H1 (cell line): Measurements from ENCODE around the gene RBBP9. TPM values are rescaled to one million over a fixed set of nuclear protein-coding genes. Genes with fewer than 3 reads are reported as not detected.

Experiments used
- CTCF ChIA-PET: fragments of 300-600 bp; sonication (Branson Sonifier 250); formaldehyde crosslinking; loops from one replicate; lab custom pipeline; 2021; ENCODE audit not compliant: partially characterized antibody; lab: Charles Lee
- POLR2A ChIA-PET: fragments of 300-600 bp; sonication (Branson Sonifier 250); formaldehyde crosslinking; loops from one replicate; lab custom pipeline; 2021; ENCODE audit warnings: inconsistent platforms; ENCODE audit not compliant: partially characterized antibody; lab: Charles Lee
- DNase-seq, 2 experiments: peaks; one replicate each; pipeline versions ENCODE4 v3.0.0 to v3.0.0-alpha.2; 2010 to 2022; ENCODE audit warnings: low spot score in 2 of 2, low read depth in 1 of 2, mixed read lengths in 1 of 2
- FAIRE-seq: peaks from 2 replicates; lab custom pipeline; 2011; peaks lifted over from hg19 to GRCh38; lab: Jason Lieb, UNC
- H2AFZ ChIP-seq: 2 replicates; pipeline ENCODE4 v1.8.1; 2012; ENCODE audit warnings: low read length, inconsistent platforms
- H2AK5ac ChIP-seq: 2 replicates; pipeline ENCODE4 v1.6.1; 2013; ENCODE audit warnings: low read depth, low read length
- H2BK120ac ChIP-seq: replicated peaks from 2 replicates; pipeline ENCODE3; 2013; ENCODE audit warnings: low read depth, low read length, inconsistent platforms
- H2BK12ac ChIP-seq: 2 replicates; pipeline ENCODE4 v1.6.1; 2013; ENCODE audit warnings: low read depth, low read length
- H2BK15ac ChIP-seq: 2 replicates; pipeline ENCODE4 v1.6.1; 2013; ENCODE audit warnings: low read length
- H2BK20ac ChIP-seq: 2 replicates; pipeline ENCODE4 v1.6.1; 2013; ENCODE audit warnings: low read length
- H2BK5ac ChIP-seq: 2 replicates; pipeline ENCODE4 v1.6.1; 2013; ENCODE audit warnings: low read depth, low read length
- H3K14ac ChIP-seq: 2 replicates; pipeline ENCODE4 v1.6.1; 2013; ENCODE audit warnings: inconsistent platforms; ENCODE audit not compliant: insufficient read length
- H3K18ac ChIP-seq: 2 replicates; pipeline ENCODE4 v1.6.1; 2013; ENCODE audit warnings: low read length; ENCODE audit errors: extremely low read depth
- H3K23ac ChIP-seq: 2 replicates; pipeline ENCODE4 v1.6.1; 2013; ENCODE audit warnings: inconsistent platforms; ENCODE audit not compliant: insufficient read length
- H3K23me2 ChIP-seq: 2 replicates; pipeline ENCODE4 v1.6.1; 2013; ENCODE audit warnings: low read depth, low read length
- H3K27ac ChIP-seq: 2 replicates; pipeline ENCODE4 v1.6.1; 2011; ENCODE audit warnings: low read depth, low read length, inconsistent platforms
- H3K27me3 ChIP-seq, 4 experiments: replicated peaks in 1 of 4; 1 replicate in 1 of 4; 2 replicates in 3 of 4; pipeline versions ENCODE4 v1.6.1 to v1.8.1; 2011 to 2013; ENCODE audit warnings: low read length in 3 of 4, mild to moderate bottlenecking in 3 of 4, inconsistent platforms in 2 of 4, mixed read lengths in 2 of 4, moderate library complexity in 1 of 4; ENCODE audit not compliant: control insufficient read depth in 3 of 4, insufficient read depth in 3 of 4; ENCODE audit errors: extremely low read depth in 1 of 4
- H3K36me3 ChIP-seq, 4 experiments: 2 replicates each; pipeline versions ENCODE4 v1.6.1 to v1.8.1; 2011 to 2013; ENCODE audit warnings: mild to moderate bottlenecking in 4 of 4, low read length in 3 of 4, moderate library complexity in 2 of 4, control low read depth in 1 of 4, inconsistent platforms in 1 of 4; ENCODE audit not compliant: insufficient read depth in 4 of 4, control insufficient read depth in 2 of 4
- H3K4ac ChIP-seq: replicated peaks from 2 replicates; pipeline ENCODE3; 2013; ENCODE audit warnings: low read length, low read depth, mixed read lengths, inconsistent platforms; ENCODE audit not compliant: insufficient read length
- H3K4me1 ChIP-seq, 4 experiments: replicated peaks in 1 of 4; 1 replicate in 1 of 4; 2 replicates in 3 of 4; pipeline versions ENCODE4 v1.6.1 to v1.8.1; 2011 to 2013; ENCODE audit warnings: low read length in 3 of 4, inconsistent platforms in 2 of 4, mixed read lengths in 1 of 4; ENCODE audit not compliant: insufficient read depth in 4 of 4, control insufficient read depth in 3 of 4
- H3K4me2 ChIP-seq, 2 experiments: 2 replicates each; pipeline versions ENCODE4 v1.6.1 to v1.8.1; 2011 to 2013; ENCODE audit warnings: low read depth in 2 of 2, low read length in 2 of 2, control low read depth in 1 of 2, inconsistent platforms in 1 of 2, mild to moderate bottlenecking in 1 of 2; ENCODE audit not compliant: insufficient read depth in 1 of 2
- H3K4me3 ChIP-seq, 4 experiments: fragments of 200-600, 300-600 bp in 1 of 4; sonication (generic), shearing (Covaris generic), sonication (Bioruptor Twin) in 1 of 4; 2 replicates each; pipeline versions ENCODE4 v1.5.1 to v1.8.1; 2011 to 2016; ENCODE audit warnings: low read length in 4 of 4, low read depth in 3 of 4, control low read depth in 2 of 4, inconsistent platforms in 2 of 4, mild to moderate bottlenecking in 2 of 4, mixed read lengths in 1 of 4, moderate library complexity in 1 of 4; ENCODE audit not compliant: insufficient read depth in 2 of 4; ENCODE audit errors: extremely low read depth in 1 of 4
- H3K56ac ChIP-seq: replicated peaks from 2 replicates; pipeline ENCODE3; 2013; ENCODE audit warnings: low read depth, mild to moderate bottlenecking, mixed read lengths, low read length, inconsistent platforms; ENCODE audit not compliant: insufficient read length
- H3K79me1 ChIP-seq: 2 replicates; pipeline ENCODE4 v1.6.1; 2013; ENCODE audit warnings: low read depth, low read length, control low read depth
- H3K79me2 ChIP-seq, 2 experiments: 2 replicates each; pipeline versions ENCODE4 v1.6.1 to v1.8.1; 2012 to 2013; ENCODE audit warnings: low read length in 2 of 2, mild to moderate bottlenecking in 2 of 2, inconsistent platforms in 1 of 2; ENCODE audit not compliant: insufficient read depth in 2 of 2, control insufficient read depth in 1 of 2
- H3K9ac ChIP-seq, 4 experiments: replicated peaks in 1 of 4; 1 replicate in 1 of 4; 2 replicates in 3 of 4; pipeline versions ENCODE4 v1.6.1 to v1.8.1; 2011 to 2013; ENCODE audit warnings: low read depth in 3 of 4, low read length in 3 of 4, control low read depth in 2 of 4, mild to moderate bottlenecking in 2 of 4, moderate library complexity in 2 of 4, inconsistent platforms in 1 of 4; ENCODE audit errors: extremely low read depth in 1 of 4
- H3K9me3 ChIP-seq, 2 experiments: 2 replicates each; pipeline versions ENCODE4 v1.6.1 to v1.8.1; 2012 to 2013; ENCODE audit warnings: mild to moderate bottlenecking in 2 of 2, moderate library complexity in 2 of 2, control low read depth in 1 of 2, inconsistent platforms in 1 of 2, low read depth in 1 of 2, low read length in 1 of 2, mixed read lengths in 1 of 2; ENCODE audit not compliant: insufficient read depth in 2 of 2
- H4K20me1 ChIP-seq, 2 experiments: replicated peaks in 1 of 2; 2 replicates each; pipeline versions ENCODE3 to v1.8.1; 2011 to 2013; ENCODE audit warnings: inconsistent platforms in 2 of 2, low read length in 2 of 2, mild to moderate bottlenecking in 1 of 2; ENCODE audit not compliant: insufficient read depth in 2 of 2, control insufficient read depth in 1 of 2
- H4K5ac ChIP-seq: 2 replicates; pipeline ENCODE4 v1.6.1; 2013; ENCODE audit warnings: low read length, low read depth, mixed read lengths, inconsistent platforms; ENCODE audit not compliant: insufficient read length
- H4K8ac ChIP-seq: 2 replicates; pipeline ENCODE4 v1.8.0; 2013; ENCODE audit warnings: mild to moderate bottlenecking, moderate library complexity, low read length, inconsistent platforms; ENCODE audit not compliant: insufficient read depth; ENCODE audit errors: extremely low read depth
- H4K91ac ChIP-seq: replicated peaks from 2 replicates; pipeline ENCODE3; 2013; ENCODE audit warnings: low read length, mixed read lengths, inconsistent platforms; ENCODE audit not compliant: insufficient read length
- EP300 ChIP-seq, 2 experiments: IDR thresholded peaks; 1 replicate in 1 of 2; 2 replicates in 1 of 2; pipeline ENCODE4 v1.6.1; 2011 to 2012; ENCODE audit warnings: low read depth in 2 of 2, low read length in 2 of 2, mild to moderate bottlenecking in 2 of 2, borderline replicate concordance in 1 of 2, inconsistent platforms in 1 of 2, moderate library complexity in 1 of 2
- EZH2 ChIP-seq: fragments of 200-600 bp; sonication (generic); IDR thresholded peaks from 2 replicates; pipeline ENCODE4 v1.7.1; 2012; ENCODE audit warnings: low read depth, mild to moderate bottlenecking, moderate library complexity, low read length, inconsistent platforms; ENCODE audit not compliant: severe bottlenecking
- HDAC2 ChIP-seq, 2 experiments: fragments of 300-600 bp in 1 of 2; sonication (generic) in 1 of 2; IDR thresholded peaks; 2 replicates each; pipeline ENCODE4 v1.6.1; 2011 to 2012; ENCODE audit warnings: low read depth in 2 of 2, low read length in 2 of 2, mild to moderate bottlenecking in 2 of 2, moderate library complexity in 2 of 2, borderline replicate concordance in 1 of 2, inconsistent platforms in 1 of 2
- NANOG ChIP-seq: IDR thresholded peaks from 2 replicates; pipeline ENCODE4 v1.6.1; 2011; ENCODE audit warnings: low read length, low read depth, mild to moderate bottlenecking, inconsistent platforms; ENCODE audit not compliant: insufficient read depth, poor library complexity, severe bottlenecking
- POLR2A ChIP-seq, 2 experiments: IDR thresholded peaks; 1 replicate in 1 of 2; 2 replicates in 1 of 2; pipeline ENCODE4 v1.6.1; 2011; ENCODE audit warnings: low read depth in 2 of 2, low read length in 2 of 2, mild to moderate bottlenecking in 2 of 2; ENCODE audit errors: control extremely low read depth in 1 of 2
- SIRT6 ChIP-seq: IDR thresholded peaks from one replicate; pipeline ENCODE4 v1.7.1; 2012; ENCODE audit warnings: low read length, inconsistent platforms
- SIX5 ChIP-seq: IDR thresholded peaks from 2 replicates; pipeline ENCODE4 v1.6.1; 2011; ENCODE audit warnings: mild to moderate bottlenecking, low read depth, low read length
- SP4 ChIP-seq: IDR thresholded peaks from 2 replicates; pipeline ENCODE4 v1.6.1; 2012; ENCODE audit warnings: low read length, inconsistent platforms
- TAF1 ChIP-seq: IDR thresholded peaks from 2 replicates; pipeline ENCODE4 v1.6.1; 2011; ENCODE audit warnings: mild to moderate bottlenecking, low read depth, low read length
- TAF7 ChIP-seq: optimal IDR thresholded peaks from 2 replicates; pipeline ENCODE3; 2011; ENCODE audit warnings: low read depth, mild to moderate bottlenecking, inconsistent platforms, low read length, moderate library complexity, borderline replicate concordance
- WGBS, 2 experiments: shearing (Covaris generic) in 1 of 2; methylation state at CpG; one replicate each; pipeline versions ENCODE4 v1.1.6 to v1.1.7; 2013 to 2015; ENCODE audit warnings: low lambda C conversion rate in 2 of 2, mixed read lengths in 2 of 2, inconsistent platforms in 1 of 2, low coverage in 1 of 2, missing lambda C conversion rate in 1 of 2; ENCODE audit not compliant: insufficient replicate concordance in 2 of 2, insufficient coverage in 1 of 2, insufficient read length in 1 of 2; ENCODE audit errors: extremely low coverage in 1 of 2, missing lambda C conversion rate in 1 of 2; 5-methylcytosine and 5-hydroxymethylcytosine counted together
- polyA plus RNA-seq, 7 experiments: library from polyadenylated mRNA; depleted of rRNA in 3 of 7; stranded (reverse) in 5 of 7; unstranded in 2 of 7; fragments of >200 nt in 5 of 7; fragments of 200-250 nt in 2 of 7; gene quantifications; 1 replicate in 5 of 7; 2 replicates in 1 of 7; 4 replicates in 1 of 7; pipeline versions ENCODE4 v1.2.1 to v1.2.3, GENCODE V29; 2011 to 2013; ENCODE audit warnings: missing spikeins in 2 of 7, mixed read lengths in 2 of 7
- total RNA-seq: library from RNA; stranded (reverse); fragmentation: NEBNext Ultra II Directional; extraction: Animal tissue kit (Norgen Biotek cat#: 25700); gene quantifications from 2 replicates; pipeline ENCODE4 v1.2.1, GENCODE V29; 2021

The RBBP9 gene
- total and polyA plus RNA-seq, 2 of the 8 experiments (the other 6 are each of a cell fraction or from before 2014, with no cell fraction given): 9.5 to 13.5 TPM

- ChIA-PET POLR2A (interaction anchor here (0.7 to 2.6 kb wide), 19 partner anchors 10 to 179 kb away, joined by 3 to 14 read pairs (median 3); partner anchors contain the start of genes RBBP9, SEC23B, SMIM26 and ZNF133), CTCF (interaction anchor here (0.9 to 1.1 kb wide), 2 partner anchors 30 to 32 kb away, joined by 3 read pairs; partner anchors contain the start of gene RBBP9)
- Histone ChIP-seq H4K91ac (peak within 1 kb of the TSS; percentile 81), H3K4me3 (peak within 1 kb of the TSS; percentile 73 to 97 (median 91)), H4K5ac (peak within 1 kb of the TSS; percentile 91), H3K4ac (no peak within 1 kb of the TSS), H2BK20ac (no peak within 1 kb of the TSS), H3K36me3 (peaks cover 0 to 4% (median 2%) of the 10 kb centered on the region in 4 experiments; a peak in 3 of 8 replicates), H3K23ac (no peak within 1 kb of the TSS), H2BK120ac (no peak within 1 kb of the TSS), H3K27ac (peak within 1 kb of the TSS; percentile 91), H2BK12ac (peak within 1 kb of the TSS; percentile 89; the same call in 1 of the 2 replicates), H2AFZ (peak within 1 kb of the TSS; percentile 84), H2BK5ac (peak within 1 kb of the TSS; percentile 99), H2AK5ac (no peak within 1 kb of the TSS), H3K4me2 (peak within 1 kb of the TSS; percentile 77 to 93), H3K14ac (no peak within 1 kb of the TSS), H3K27me3 (no peaks in the 10 kb centered on the region), H3K4me1 (no peaks in the 10 kb centered on the region; a peak in 2 of 7 replicates), H2BK15ac (peak within 1 kb of the TSS; percentile 93; the same call in 1 of the 2 replicates), H3K9ac (peak within 1 kb of the TSS; percentile 86 to 97 (median 90)), H3K18ac (peak within 1 kb of the TSS; percentile 96; the same call in 1 of the 2 replicates), H4K20me1 (no peaks in the 10 kb centered on the region), H3K79me2 (peaks cover 3 to 28% of the 10 kb centered on the region in 2 experiments; a peak in 3 of 4 replicates), H3K56ac (peak within 1 kb of the TSS; percentile 93), H4K8ac (peak within 1 kb of the TSS; percentile 96; the same call in 1 of the 2 replicates), H3K79me1 (no peaks in the 10 kb centered on the region; the same call in 1 of the 2 replicates), H3K9me3 (no peaks in the 10 kb centered on the region), H3K23me2 (0 out of 2 replicates have a peak, but pooled peaks cover 4% of the 10 kb centered on the region)
- DNase-seq (peak; percentile 89 to 99), FAIRE-seq (peak; percentile 48)
- 1% methylated on average over 57 of the region's 57 CpGs; no CpG with 5 or more reads in 1 of the 2 experiments for WGBS, 2 experiments
- TF ChIP-seq HDAC2 (IDR thresholded peaks at IDR 0.05; ENCODE audit: borderline replicate concordance in 1 of 2, low read depth in 2 of 2, low read length in 2 of 2) (peak in 1 of 2 experiments; percentile 92; a peak in 2 of 4 replicates), EZH2 (no peak), TAF7 (peak; percentile 34), SP4 (peak; percentile 100), NANOG (no peak), EP300 (IDR thresholded peaks at IDR 0.05; ENCODE audit: borderline replicate concordance in 1 of 2, low read depth in 2 of 2, low read length in 2 of 2) (0 out of 3 replicates have a peak, but pooled peaks of 1 of the 2 experiments have one; percentile 9), SIRT6 (no peak), TAF1 (peak; percentile 87), POLR2A (IDR thresholded peaks at IDR 0.05; ENCODE audit: control extremely low read depth in 1 of 2, low read depth in 2 of 2, low read length in 2 of 2) (peak; percentile 73 to 82), SIX5 (peak; percentile 27; the same call in 1 of the 2 replicates)
Measured at GRCh38 chr20:18466894-18467730, 29.9 kb downstream of the RBBP9 start, which contains the start of the genes DZANK1 and POLR3F. DZANK1 (minus strand) TSS chr20:18467030; CDS start chr20:18465358, 1,672 bp downstream. POLR3F (plus strand) TSS chr20:18467390; CDS start chr20:18467507, 117 bp downstream.
